Dendritic cell treated with granulocyte-macrophage colony-stimulating factor and Interleukin-4, amounts not matched to agents 40 ng/mL and 50 ng/mL, for 4 days (primary cell): ENCODE measurements around the gene SLC16A7.
"Not testable (repeated sequence)": the region's sequence is repeated elsewhere in the genome, so short reads cannot be mapped to it uniquely, and the experiment has no call there.

Experiments used
- H3K27ac Mint-ChIP-seq: one replicate; pipeline ENCODE4 v1.8.0; 2022; ENCODE audit warnings: mild to moderate bottlenecking, mixed read lengths
- H3K27me3 Mint-ChIP-seq: one replicate; pipeline ENCODE4 v1.8.0; 2022; ENCODE audit warnings: mild to moderate bottlenecking, mixed read lengths
- H3K36me3 Mint-ChIP-seq: one replicate; pipeline ENCODE4 v1.8.0; 2022; ENCODE audit warnings: low read depth, mixed read lengths
- H3K4me1 Mint-ChIP-seq: one replicate; pipeline ENCODE4 v1.8.0; 2022; ENCODE audit warnings: low read depth, mixed read lengths
- H3K4me3 Mint-ChIP-seq: one replicate; pipeline ENCODE4 v1.8.0; 2022; ENCODE audit warnings: mild to moderate bottlenecking, moderate library complexity, mixed read lengths
- H3K9me3 Mint-ChIP-seq: one replicate; pipeline ENCODE4 v1.8.0; 2022; ENCODE audit warnings: mixed read lengths
- intact Hi-C: fragments of 100-400 bp; cut with micrococcal nuclease; formaldehyde crosslinking; loops from one replicate; pipeline ENCODE4 v1.15.0; 2022

The SLC16A7 gene

GRCh38 chr12:59597385-59597781, 1.6 kb downstream of the SLC16A7 start:
- Mint-ChIP-seq H3K27me3 (peaks cover 4% of the 10 kb centered on the region), H3K4me3 (peak overlapping the region; percentile 80), H3K27ac (peak overlapping the region; percentile 84), H3K36me3 (peaks cover 10% of the 10 kb centered on the region), H3K9me3 (no peaks in the 10 kb centered on the region), H3K4me1 (peaks cover 35% of the 10 kb centered on the region)
- intact Hi-C loops = loop anchor here (10.0 kb wide), 1 partner anchor 113 kb away; no protein-coding TSS in a partner anchor

- intact Hi-C loops = no loop called here
- H3K27ac Mint-ChIP-seq = no peak overlapping the region
- H3K9me3 Mint-ChIP-seq = no peaks in the 10 kb centered on the region
- H3K36me3 Mint-ChIP-seq = peaks cover 12% of the 10 kb centered on the region
- peaks cover 4% of the 10 kb centered on the region for H3K27me3 Mint-ChIP-seq
- peaks cover 30% of the 10 kb centered on the region for H3K4me1 Mint-ChIP-seq
- no peak overlapping the region for H3K4me3 Mint-ChIP-seq
Observed at GRCh38 chr12:59600171-59600570, 4.3 kb downstream of the SLC16A7 start.

GRCh38 chr12:59603754-59604153, 7.9 kb downstream of the SLC16A7 start:
- Mint-ChIP-seq H3K4me3 (no peak overlapping the region), H3K27me3 (no peaks in the 10 kb centered on the region), H3K9me3 (no peaks in the 10 kb centered on the region), H3K36me3 (peaks cover 6% of the 10 kb centered on the region), H3K27ac (no peak overlapping the region), H3K4me1 (peaks cover 6% of the 10 kb centered on the region)
- intact Hi-C loops = no loop called here

- H3K4me3 Mint-ChIP-seq, H3K4me1 Mint-ChIP-seq, H3K27ac Mint-ChIP-seq, intact Hi-C loops, H3K27me3 Mint-ChIP-seq: not testable (repeated sequence)
- Mint-ChIP-seq H3K9me3 (peaks cover 27% of the 10 kb centered on the region), H3K36me3 (peaks cover 25% of the 10 kb centered on the region)
Observed at GRCh38 chr12:59612823-59613434, 17.1 kb downstream of the SLC16A7 start.

- intact Hi-C loops = loop anchor here (5.0 kb wide), 1 partner anchor 123 kb away; no protein-coding TSS in a partner anchor
- Mint-ChIP-seq H3K27ac (no peak overlapping the region), H3K9me3 (peaks cover 27% of the 10 kb centered on the region), H3K4me3 (no peak overlapping the region), H3K4me1 (peaks cover 8% of the 10 kb centered on the region), H3K36me3 (peaks cover 25% of the 10 kb centered on the region), H3K27me3 (no peaks in the 10 kb centered on the region)
Observed at GRCh38 chr12:59615392-59616165, 19.8 kb downstream of the SLC16A7 start.

- H3K36me3 Mint-ChIP-seq = no peaks in the 10 kb centered on the region
- H3K27ac Mint-ChIP-seq = peak overlapping the region; percentile 76
- H3K9me3 Mint-ChIP-seq = no peaks in the 10 kb centered on the region
- intact Hi-C loops = loop anchor here (5.0 kb wide), 1 partner anchor 127 kb away; no protein-coding TSS in a partner anchor
- H3K4me3 Mint-ChIP-seq = no peak overlapping the region
- peaks cover 15% of the 10 kb centered on the region for H3K4me1 Mint-ChIP-seq
- no peaks in the 10 kb centered on the region for H3K27me3 Mint-ChIP-seq
Observed at GRCh38 chr12:59619461-59620240, 23.8 kb downstream of the SLC16A7 start.

- Mint-ChIP-seq H3K4me3 (peak overlapping the region; percentile 61), H3K4me1 (peaks cover 15% of the 10 kb centered on the region), H3K9me3 (no peaks in the 10 kb centered on the region), H3K27me3 (no peaks in the 10 kb centered on the region), H3K27ac (peak overlapping the region; percentile 76), H3K36me3 (no peaks in the 10 kb centered on the region)
- intact Hi-C loops = no loop called here
Observed at GRCh38 chr12:59620326-59620725, 24.5 kb downstream of the SLC16A7 start.

- Mint-ChIP-seq H3K4me1 (peaks cover 18% of the 10 kb centered on the region), H3K4me3 (no peak overlapping the region)
Observed at GRCh38 chr12:59624732-59625460, 29.1 kb downstream of the SLC16A7 start.

GRCh38 chr12:59626382-59626781, 30.6 kb downstream of the SLC16A7 start:
- Mint-ChIP-seq H3K4me1 (peaks cover 4% of the 10 kb centered on the region), H3K27me3 (no peaks in the 10 kb centered on the region), H3K4me3 (no peak overlapping the region), H3K9me3 (no peaks in the 10 kb centered on the region), H3K27ac (no peak overlapping the region), H3K36me3 (no peaks in the 10 kb centered on the region)
- intact Hi-C loops = no loop called here

More at GRCh38 chr12:59624732-59625460, 29.1 kb downstream of the SLC16A7 start:
- intact Hi-C loops = no loop called here
- H3K27me3 Mint-ChIP-seq = no peaks in the 10 kb centered on the region
- H3K36me3 Mint-ChIP-seq = no peaks in the 10 kb centered on the region
- H3K27ac Mint-ChIP-seq = no peak overlapping the region
- H3K9me3 Mint-ChIP-seq = no peaks in the 10 kb centered on the region

- H3K27ac Mint-ChIP-seq = no peak overlapping the region
- H3K4me3 Mint-ChIP-seq = no peak overlapping the region
- intact Hi-C loops = no loop called here
- H3K4me1 Mint-ChIP-seq = peaks cover 4% of the 10 kb centered on the region
- H3K36me3 Mint-ChIP-seq = no peaks in the 10 kb centered on the region
- no peaks in the 10 kb centered on the region for H3K9me3 Mint-ChIP-seq
- H3K27me3 Mint-ChIP-seq = no peaks in the 10 kb centered on the region
Observed at GRCh38 chr12:59627582-59627981, 31.8 kb downstream of the SLC16A7 start.

GRCh38 chr12:59629890-59630289, 34.1 kb downstream of the SLC16A7 start:
- Mint-ChIP-seq H3K9me3 (peaks cover 8% of the 10 kb centered on the region), H3K4me3 (no peak overlapping the region), H3K4me1 (peaks cover 4% of the 10 kb centered on the region), H3K27me3 (no peaks in the 10 kb centered on the region), H3K27ac (no peak overlapping the region), H3K36me3 (no peaks in the 10 kb centered on the region)
- intact Hi-C loops = no loop called here

GRCh38 chr12:59632408-59632807, 36.6 kb downstream of the SLC16A7 start:
- Mint-ChIP-seq H3K27me3 (no peaks in the 10 kb centered on the region), H3K9me3 (peaks cover 8% of the 10 kb centered on the region), H3K4me1 (peaks cover under 1% of the 10 kb centered on the region), H3K36me3 (no peaks in the 10 kb centered on the region), H3K4me3 (no peak overlapping the region), H3K27ac (no peak overlapping the region)
- intact Hi-C loops = no loop called here

GRCh38 chr12:59634254-59634653, 38.4 kb downstream of the SLC16A7 start:
- Mint-ChIP-seq H3K9me3 (peaks cover 8% of the 10 kb centered on the region), H3K36me3 (no peaks in the 10 kb centered on the region), H3K4me1 (peaks cover 5% of the 10 kb centered on the region), H3K4me3 (no peak overlapping the region), H3K27me3 (no peaks in the 10 kb centered on the region), H3K27ac (no peak overlapping the region)
- intact Hi-C loops = no loop called here
